Measurements from ENCODE around the gene RBM45.
A peak's percentile ranks its signal among the peaks of the same experiment; 100 is the strongest.
"Not testable (repeated sequence)": the region's sequence is repeated elsewhere in the genome, so short reads cannot be mapped to it uniquely, and the experiment has no call there.

RBM45 gene

DNA sequence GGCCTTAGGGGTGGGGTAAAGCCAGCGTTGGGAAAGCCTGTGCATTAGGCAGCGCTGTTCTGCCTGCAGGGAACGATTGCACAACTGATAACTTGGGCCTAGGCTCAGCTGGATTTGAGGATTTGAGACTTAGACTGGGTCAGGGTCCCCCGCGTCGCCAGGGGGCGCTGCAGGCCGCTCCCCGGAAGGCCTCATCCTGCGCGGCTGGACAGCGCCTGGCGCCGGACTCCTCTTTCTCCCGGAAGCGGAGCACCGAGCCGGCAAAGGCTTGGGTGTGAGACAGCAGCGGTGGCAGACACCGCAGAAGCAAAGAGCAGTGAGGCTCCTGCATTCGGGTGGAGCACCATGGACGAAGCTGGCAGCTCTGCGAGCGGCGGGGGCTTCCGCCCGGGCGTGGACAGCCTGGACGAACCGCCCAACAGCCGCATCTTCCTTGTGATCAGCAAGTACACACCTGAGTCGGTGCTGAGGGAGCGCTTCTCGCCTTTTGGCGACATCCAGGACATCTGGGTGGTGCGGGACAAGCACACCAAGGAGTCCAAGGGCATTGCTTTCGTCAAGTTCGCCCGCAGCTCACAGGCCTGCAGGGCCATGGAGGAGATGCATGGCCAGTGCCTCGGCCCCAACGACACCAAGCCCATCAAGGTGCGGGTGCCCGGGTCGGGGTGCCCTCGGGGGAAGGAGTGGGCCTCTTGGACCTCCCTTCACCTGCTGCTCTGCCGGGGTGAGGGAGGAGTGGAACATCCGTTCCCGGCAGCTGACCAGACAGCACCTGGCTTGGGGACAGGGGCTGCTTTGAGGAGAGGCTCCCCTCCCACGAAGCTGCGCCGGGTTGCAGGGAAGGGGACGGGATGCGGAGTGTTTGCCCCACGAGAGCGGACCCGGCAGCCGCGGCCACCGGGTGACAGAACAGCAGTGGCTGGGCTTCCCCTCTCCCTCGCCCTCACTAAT is at the start of gene RBM45:
Gene RBM45, plus strand, starts transcription at position 236 of the 951 bp plus-strand sequence. Its CDS starts 110 bp downstream, at position 346.
- peak; percentile 80 for DNase-seq

DNA sequence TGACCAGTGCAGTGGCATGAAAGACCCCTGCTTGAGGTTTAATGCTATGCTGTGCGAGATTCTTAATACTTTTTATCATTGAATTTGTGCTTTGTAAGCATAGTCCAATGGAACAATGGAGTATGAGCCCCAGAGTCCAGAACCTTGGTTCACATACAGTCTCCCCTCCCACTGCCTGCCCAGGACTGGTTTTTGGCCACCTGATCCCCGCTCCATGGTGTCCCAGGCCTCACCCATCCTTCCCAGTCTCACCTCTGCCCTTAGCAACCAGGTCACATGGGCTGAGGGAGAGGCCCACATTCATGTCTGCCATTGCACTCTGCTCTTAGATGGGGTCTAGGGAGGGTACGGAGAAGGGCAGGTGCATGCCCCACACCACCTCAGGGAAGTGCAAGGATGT is 45.9 kb upstream of the RBM45 start:
- DNase-seq = no peak

DNA sequence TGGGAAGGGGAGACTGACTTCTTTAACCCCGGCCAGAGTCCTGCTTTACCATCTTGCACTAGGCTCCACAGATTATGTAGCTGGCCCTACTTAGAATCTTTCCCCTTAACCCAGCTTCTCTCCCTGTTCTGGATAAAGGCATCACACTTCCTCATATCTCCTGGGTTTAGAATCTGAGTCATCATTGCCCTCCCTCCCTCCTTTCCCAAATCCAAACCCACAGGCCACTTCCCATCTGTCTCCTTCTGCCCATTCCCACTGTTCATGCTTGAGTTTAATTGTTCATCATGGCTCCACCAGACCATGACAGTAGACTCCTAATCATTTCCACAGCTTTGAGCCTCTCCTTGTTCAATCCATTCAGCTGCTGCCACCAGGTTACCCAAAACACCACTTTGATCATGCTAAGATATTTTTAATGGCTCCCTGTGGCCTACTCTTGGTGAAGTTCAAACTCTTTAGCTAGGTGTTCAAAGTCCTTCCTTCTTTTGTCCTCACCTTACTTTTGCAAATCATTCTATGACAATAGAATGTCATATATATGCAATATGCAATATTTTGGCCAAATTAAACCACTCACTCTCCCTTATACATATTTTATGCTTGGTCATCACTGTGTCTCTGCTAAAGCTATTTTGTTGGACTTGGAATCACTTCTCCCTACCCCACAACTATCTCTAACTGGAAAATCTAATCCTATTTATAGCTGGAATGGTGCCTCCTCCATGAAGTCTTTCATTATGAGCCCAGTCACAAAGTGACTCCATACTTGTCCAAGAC is 45.2 kb upstream of the RBM45 start:
- no peak for DNase-seq

- DNase-seq = no peak
These were observed 43.3 kb upstream of the RBM45 start for GRCh38 chr2:178068823-178069454.

GRCh38 chr2:178069551-178069950 is 42.7 kb upstream of the RBM45 start:
- no peak for DNase-seq

GRCh38 chr2:178070824-178071223 is 41.4 kb upstream of the RBM45 start:
- no peak for DNase-seq

DNA sequence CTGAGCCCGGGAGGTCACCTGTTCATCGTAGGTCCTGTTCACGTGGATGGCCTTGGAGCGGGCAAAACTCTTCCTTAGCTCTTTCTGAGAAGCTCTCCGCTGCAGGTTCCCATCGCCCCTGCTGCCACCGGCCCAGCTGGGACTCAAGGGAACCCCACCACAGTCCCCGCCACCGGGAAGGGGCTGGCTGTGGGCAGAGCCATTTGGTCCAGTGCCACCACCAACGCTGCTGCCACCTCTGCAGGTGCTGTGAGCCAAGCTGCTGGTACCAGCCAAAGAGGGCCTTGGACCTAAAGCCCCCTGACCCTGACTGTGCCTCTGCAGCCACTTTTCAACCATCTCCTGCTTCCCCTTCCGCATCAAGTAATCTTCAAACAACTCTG is 40.2 kb upstream of the RBM45 start:
- DNase-seq = no peak

- no peak for DNase-seq
These were observed 39.6 kb upstream of the RBM45 start, which contains the start of gene PDE11A for GRCh38 chr2:178072383-178073301. PDE11A (minus strand) TSS chr2:178072777; CDS start chr2:178072437, 340 bp downstream.

DNA sequence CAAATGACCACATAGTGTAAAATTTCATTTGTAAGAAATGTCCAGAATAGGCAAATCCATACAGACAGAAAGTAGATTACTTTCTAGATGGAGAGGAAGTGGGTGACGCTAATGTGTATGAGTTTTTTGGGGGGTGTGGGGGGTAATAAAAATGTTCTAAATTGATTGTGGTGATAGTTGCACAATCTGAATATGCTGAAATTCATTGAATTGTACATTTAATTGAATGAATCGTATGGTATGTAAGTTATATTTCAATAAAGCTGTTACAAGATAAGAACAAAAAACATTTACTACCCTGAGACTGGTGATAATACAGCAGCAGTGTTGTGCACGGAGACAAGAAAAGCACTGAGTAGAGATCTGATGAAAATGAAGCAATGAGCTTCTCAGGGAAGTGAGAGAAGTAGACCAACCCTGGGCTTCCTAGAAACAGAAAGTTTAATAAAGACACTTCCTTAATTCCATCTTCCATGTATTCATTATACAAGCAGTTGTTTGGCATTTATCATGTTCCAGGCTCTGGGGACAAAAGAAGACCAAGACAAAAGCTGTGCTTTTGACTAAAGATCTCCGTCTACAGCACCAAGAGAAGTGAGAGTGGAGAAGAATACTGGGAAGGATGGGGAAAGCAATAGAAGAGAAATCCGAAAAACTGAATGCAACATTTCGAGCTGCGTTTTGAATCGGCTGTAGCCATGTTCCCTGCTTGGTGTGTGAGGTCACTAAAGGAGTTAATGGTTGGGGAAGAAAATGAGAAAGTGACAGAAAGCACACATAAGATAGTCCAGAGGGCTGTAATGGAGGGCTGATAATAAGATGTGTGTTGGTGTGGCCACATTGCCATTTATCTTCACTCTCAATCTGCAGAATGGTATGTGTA is 37.9 kb upstream of the RBM45 start:
- no peak for DNase-seq

DNA sequence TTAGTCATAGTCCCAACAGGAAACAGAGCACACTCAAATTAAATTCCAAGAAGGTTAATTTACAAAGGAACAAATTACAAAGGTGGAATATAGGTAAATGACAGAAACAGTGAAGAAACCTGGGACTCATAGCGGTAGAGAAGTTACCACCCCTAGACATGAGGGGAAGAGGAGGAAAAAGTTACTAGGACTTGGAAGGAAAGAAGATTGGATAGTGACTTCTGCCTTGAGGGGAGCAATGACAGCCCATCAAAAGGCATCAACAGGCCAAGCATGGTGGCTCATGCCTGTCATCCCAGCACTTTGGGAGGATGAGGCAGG is 37.3 kb upstream of the RBM45 start:
- DNase-seq = no peak

DNA sequence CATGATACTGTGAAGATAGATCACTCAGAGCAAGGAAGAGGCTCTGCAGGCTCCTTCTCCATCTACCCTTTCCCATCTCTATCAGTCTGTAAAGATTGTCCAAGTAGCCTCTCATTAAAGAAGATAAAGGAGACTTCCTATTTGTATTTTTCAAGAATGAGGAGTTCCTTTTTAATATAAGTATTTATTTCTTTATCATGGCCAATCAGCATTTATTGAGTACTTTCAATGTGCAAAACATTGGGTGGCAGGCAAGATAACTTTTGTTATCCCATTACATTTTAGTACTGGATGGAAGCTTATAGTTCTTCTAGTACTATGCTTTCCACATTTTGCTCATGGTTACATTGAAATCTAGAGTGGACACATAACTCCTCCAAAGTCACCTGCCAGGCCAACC is 36.1 kb upstream of the RBM45 start:
- DNase-seq = no peak

- not testable (repeated sequence) for DNase-seq
These were observed 33.0 kb upstream of the RBM45 start for GRCh38 chr2:178079279-178079678.

- DNase-seq = no peak
These were observed 29.7 kb upstream of the RBM45 start for GRCh38 chr2:178082408-178083045.

- no peak for DNase-seq
These were observed 28.0 kb upstream of the RBM45 start for GRCh38 chr2:178084273-178084672.

GRCh38 chr2:178088774-178089270 is 23.4 kb upstream of the RBM45 start:
- no peak for DNase-seq

DNA sequence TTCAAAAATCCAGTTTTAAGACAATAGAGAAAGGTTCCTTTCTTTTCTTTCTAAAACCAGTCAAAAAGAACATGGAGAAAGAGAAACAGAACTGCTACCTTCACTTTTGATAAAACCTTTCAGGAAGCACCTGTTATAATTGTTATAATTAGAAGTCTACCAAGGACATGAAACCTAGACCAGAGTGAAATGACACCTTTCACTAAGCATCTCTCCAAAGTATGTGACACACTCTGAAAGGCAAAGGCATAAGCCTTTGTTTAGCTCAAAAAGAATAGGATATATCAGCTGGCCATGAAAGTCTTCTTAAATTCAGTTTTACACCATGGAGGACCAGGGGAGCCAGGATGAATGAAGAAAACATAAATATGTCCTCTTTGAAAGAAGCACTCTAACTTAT is 18.8 kb upstream of the RBM45 start:
- no peak for DNase-seq

- DNase-seq = no peak
These were observed 10.7 kb upstream of the RBM45 start for GRCh38 chr2:178101321-178102079.

- no peak for DNase-seq
These were observed 6.7 kb upstream of the RBM45 start for GRCh38 chr2:178105566-178105965.

GRCh38 chr2:178106053-178106452 is 6.2 kb upstream of the RBM45 start:
- no peak for DNase-seq

- DNase-seq = no peak
These were observed 4.1 kb upstream of the RBM45 start for GRCh38 chr2:178108176-178108575.
